ENCODE data around the gene CD2AP.

DNA sequence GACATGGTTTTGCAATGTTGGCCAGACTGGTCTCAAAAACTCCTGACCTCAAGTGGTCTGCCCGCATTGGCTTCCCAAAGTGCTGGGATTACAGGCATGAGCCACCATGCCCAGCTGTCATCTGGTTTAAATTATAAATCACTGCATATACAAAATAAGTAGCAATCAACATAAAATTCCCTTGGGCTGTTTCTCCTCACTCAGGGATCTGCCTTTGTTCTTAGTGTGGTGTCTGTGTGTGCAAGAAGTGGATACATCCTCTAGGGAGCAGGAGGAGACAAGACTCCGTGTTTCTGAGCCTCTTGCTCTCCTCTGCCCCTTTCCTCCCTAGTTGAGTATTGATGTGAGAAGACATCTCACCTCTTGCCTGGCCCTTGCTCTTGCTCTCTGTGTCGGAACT lies 155.6 kb downstream of the CD2AP start:
- TF ChIP-seq, protein P1, sequence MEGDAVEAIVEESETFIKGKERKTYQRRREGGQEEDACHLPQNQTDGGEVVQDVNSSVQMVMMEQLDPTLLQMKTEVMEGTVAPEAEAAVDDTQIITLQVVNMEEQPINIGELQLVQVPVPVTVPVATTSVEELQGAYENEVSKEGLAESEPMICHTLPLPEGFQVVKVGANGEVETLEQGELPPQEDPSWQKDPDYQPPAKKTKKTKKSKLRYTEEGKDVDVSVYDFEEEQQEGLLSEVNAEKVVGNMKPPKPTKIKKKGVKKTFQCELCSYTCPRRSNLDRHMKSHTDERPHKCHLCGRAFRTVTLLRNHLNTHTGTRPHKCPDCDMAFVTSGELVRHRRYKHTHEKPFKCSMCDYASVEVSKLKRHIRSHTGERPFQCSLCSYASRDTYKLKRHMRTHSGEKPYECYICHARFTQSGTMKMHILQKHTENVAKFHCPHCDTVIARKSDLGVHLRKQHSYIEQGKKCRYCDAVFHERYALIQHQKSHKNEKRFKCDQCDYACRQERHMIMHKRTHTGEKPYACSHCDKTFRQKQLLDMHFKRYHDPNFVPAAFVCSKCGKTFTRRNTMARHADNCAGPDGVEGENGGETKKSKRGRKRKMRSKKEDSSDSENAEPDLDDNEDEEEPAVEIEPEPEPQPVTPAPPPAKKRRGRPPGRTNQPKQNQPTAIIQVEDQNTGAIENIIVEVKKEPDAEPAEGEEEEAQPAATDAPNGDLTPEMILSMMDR (IDR thresholded peaks at IDR 0.05): no peak
- no peak for TF ChIP-seq POLR2AphosphoS5 (IDR thresholded peaks at IDR 0.05)

Measured in breast epithelium (tissue), 3 donors.